DMS53 treated with DMSO at 0.1 percent for 48 hours (cell line): ENCODE measurements around the gene DNAL1.
"Not testable (repeated sequence)": the region's sequence is repeated elsewhere in the genome, so short reads cannot be mapped to it uniquely, and the experiment has no call there.

Experiments used
- DNase-seq: peaks from one replicate; lab custom pipeline; 2025; ENCODE audit not compliant: unreplicated experiment; lab: John Stamatoyannopoulos, UW

DNAL1 gene

DNA sequence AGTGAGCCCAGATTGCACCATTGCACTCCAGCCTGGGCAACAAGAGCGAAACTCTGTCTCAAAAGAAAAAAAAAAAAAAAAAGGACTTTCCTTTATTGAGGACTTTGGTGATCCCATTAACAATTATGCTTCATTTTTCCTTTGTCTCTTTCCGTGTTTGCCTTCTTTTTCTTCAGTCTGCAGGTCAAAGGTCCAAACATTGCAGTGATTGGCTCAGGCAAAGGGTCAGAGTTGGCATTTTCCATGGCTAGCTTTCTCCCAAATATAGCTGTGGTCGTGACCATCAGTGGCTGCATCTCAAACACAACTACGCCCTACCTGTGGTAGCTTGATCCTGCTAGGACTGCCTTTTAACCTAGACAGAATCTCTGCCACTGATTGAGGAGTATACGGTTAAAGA is 7.0 kb upstream of the DNAL1 start:
- no peak for DNase-seq

DNA sequence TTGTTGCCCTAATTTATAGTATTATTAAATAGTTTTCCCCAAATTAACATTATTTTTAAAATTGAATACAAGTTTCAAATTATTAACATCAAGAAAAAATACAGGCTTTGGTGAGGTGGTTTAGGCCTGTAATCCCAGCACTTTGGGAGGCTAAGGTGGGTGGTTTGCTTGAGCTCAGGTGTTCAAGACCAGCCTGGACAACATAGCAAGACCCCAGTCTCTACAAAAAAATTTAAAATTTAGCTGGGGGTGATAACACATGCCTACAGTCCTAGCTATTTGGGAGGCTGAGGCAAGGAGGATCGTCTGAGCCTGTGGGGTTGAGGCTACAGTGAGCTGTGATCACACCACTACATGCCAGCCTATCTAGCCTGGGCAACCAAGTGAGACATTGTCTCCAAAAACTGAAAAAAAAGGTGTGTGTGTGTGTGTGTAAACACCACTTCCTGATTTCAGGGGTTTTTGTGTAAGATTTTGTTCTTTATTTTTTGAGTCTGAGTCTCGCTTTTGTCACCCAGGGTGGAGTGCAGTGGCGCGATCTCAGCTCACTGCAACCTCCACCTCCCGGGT is 3.9 kb upstream of the DNAL1 start:
- DNase-seq = no peak

DNA sequence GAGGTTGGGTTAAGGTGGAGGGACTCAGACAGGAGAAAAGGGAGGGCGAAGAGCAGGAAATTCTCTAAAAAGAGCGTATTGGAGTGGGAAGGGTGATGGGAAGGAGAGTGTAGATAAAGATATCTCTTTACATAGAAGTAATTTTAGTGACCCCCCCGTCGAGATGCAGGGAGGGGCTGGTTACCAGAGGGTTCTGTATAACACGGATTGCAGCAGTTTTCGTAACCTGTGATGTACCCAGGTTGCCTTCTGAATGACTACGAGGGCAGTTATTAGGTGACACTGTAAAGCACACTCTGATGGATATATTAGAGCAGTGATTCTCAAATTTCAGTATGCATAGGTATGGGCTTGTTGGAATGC is 443 bp downstream of the DNAL1 start:
- no peak for DNase-seq

DNA sequence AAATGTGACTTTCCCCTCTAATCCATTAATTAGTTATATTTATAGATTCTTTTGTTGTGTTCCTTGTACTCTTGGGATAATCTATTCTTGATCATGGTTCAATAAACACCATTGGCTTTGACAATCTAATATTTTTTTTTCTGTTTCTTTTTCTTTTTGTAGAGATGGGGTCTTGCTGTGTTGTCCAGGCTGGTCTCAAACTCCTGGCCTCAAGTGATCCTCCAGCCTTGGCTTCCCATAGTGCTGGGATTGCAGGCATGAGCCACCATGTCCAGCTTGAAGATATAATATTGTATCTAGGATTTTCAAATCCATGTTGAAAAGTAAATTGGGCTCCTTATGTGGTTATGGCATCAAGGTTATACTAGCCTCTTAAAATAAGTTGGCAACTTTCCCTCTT is 6.2 kb downstream of the DNAL1 start:
- no peak for DNase-seq

DNA sequence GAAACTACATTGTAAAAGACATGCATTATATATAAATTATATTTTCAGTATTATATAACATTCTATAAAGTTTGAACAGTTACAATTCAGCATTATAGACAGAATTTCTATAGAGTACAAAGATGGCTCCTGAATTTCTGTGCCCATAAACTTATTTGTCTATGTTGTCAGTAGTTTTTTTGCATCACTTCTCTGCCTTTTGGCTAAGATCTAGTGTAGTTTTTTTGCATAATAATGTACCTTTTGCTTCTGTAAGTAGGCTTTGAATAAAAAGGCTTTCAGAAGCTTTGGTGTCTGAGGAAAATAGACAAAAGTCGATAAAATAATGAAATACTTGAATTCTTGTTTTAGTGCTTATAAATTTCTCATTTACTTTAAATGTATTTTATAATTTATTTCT is 11.1 kb downstream of the DNAL1 start:
- no peak for DNase-seq

DNA sequence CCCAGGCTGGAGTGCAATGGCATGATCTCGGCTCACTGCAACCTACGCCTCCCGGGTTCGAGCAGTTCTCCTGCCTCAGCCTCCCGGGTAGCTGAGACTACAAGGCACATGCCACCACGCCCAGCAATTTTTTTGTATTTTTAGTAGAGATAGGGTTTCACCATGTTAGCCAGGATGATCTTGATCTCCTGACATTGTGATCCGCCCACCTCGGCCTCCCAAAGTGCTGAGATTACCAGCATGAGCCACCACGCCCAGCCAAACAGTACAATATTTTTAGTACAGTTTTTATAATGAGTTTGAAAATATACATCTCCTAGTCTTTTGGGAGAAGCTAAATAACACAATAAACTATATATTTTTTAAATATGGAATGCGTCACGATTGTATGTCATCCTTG is 14.4 kb downstream of the DNAL1 start:
- not testable (repeated sequence) for DNase-seq

DNA sequence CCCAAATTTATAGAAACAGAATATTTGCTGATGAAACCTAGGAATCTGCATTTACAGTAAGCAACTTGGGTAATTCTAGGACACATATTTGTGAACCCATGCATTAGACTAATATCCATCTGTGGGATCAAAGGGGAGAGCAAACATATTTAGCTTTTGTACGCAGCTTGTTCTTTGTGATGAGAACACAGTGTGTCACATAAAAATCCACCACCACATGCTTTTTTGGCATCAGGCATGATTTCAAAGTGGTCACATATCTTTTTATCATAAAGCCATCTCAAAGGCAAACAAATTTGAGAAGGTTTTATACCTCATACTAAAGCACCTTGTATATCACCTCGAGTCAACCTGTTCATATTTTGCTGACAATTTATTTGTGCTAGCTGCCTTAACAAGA is 15.7 kb downstream of the DNAL1 start:
- no peak for DNase-seq

DNA sequence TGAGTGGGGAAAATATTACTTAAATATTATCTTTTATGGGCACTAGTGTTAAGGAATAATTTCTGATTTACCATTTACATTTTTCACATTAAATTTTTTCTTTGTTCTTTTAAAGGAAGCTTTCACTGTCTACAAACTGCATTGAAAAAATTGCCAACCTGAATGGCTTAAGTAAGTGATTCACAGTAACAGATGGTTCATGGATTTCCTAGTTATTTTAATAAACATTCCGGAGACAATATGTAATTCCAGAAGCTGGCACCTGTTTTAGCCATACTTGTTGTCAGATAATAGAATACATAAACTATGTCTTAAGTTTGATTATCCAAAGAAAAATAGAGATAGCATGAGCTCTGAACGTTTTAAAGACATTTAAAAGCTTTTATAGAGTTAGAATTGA is 17.1 kb downstream of the DNAL1 start:
- DNase-seq = no peak

DNA sequence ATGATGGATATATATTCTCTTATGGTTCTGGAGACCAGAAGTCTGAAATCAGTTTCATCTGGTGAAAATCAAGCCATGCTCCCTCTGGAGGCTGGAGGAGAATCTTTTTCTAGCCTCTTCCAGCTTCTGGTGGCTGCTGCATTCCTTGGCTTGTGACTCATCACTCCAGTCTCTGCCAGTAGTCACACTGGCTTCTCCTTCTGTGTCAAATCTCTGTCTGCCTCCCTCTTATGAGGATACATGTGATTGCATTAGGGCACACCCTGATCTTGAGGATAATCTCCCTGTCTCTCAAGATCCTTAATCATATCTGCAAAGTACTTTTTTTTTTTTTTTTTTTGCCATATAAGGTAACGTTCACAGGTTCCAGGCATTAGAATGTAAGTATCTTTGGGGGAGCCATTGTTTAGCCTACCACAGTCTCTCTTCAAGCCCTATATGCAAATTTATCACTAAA is 17.7 kb downstream of the DNAL1 start:
- no peak for DNase-seq

DNA sequence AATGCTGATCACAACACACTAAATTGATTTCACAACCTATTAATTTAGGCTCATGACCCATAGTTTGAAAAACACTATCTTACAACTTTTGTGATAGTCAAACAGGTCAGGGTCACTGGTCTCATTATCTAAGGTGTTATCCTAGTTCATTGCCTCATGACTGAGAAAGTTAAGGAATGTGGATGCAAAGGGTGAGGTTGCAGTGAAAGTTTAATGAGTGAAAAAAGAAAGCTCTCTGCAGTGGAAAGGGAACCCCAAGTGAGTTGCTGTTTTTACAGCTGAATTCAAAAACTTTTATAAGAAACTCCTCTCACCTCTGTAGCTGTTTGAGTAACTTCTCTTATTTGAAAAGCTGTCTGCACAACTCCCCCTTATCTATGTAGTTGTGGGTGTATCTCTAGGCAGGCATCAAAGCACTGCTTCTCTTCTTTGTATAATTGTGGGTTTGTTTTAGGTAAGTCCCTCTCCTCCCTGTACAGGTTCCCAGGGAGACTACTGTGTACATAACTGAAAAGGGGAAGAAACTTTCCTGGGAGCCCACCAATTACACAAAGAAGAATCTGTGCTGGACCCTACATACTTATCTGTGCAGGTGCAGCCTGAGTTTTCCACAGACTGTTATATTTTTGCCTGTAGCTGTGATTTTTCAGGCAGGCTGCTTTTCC is 18.9 kb downstream of the DNAL1 start:
- DNase-seq = no peak

DNA sequence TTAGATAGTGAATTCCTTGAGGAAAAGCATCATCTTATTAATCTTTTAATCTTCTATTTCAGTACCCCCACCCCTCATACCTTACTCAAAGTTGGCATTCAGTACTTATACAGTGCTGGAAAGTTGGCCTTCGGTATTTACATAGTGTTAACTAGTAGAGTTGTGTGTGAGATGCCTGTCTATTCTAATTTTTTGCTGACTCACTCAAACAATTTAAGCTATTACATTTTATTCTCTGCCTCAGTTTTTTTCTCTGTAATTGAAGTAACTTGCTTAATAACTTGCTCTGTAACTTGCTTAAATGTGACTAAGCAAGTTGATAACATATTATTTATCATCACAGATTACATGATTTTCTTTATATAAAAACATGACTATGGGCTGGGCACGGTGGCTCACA is 20.3 kb downstream of the DNAL1 start:
- DNase-seq = no peak

DNA sequence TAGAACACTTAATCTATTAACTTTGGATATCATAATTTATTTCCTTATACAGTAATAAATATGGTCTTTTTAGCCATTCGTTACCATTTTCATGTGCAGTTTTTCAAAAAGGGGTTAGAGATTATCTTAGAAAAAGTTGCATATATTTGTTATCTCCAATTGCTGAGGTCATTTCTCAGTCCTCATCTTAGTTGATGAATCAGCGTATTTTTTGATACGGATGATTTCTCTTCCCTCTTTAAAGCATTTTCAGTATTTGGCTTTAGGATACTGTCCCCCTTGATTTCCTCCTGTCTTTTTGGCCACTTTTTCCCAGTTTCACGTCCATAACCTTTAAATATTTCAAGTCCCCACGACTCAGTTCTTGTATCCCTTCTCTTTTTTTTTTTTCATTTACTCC is 21.8 kb downstream of the DNAL1 start:
- DNase-seq = no peak

DNA sequence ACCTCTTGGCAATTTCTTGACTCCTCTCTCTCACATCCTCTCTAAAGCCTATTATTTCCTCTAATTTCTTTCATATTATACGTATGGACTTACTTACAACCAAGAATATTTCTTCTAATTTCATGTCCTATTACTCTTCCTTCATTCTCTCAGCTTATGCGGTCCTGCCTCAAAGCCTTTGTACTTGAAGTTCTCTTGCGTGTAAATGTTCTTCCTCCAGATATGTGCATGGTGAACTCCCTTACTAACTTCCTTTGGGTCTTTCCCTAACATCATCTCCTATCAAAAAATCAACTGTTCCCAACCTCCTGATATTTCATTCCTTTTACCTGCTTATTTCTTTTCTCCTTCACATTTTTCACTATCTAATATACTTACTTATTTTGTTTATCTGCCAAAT is 23.1 kb downstream of the DNAL1 start:
- no peak for DNase-seq

DNA sequence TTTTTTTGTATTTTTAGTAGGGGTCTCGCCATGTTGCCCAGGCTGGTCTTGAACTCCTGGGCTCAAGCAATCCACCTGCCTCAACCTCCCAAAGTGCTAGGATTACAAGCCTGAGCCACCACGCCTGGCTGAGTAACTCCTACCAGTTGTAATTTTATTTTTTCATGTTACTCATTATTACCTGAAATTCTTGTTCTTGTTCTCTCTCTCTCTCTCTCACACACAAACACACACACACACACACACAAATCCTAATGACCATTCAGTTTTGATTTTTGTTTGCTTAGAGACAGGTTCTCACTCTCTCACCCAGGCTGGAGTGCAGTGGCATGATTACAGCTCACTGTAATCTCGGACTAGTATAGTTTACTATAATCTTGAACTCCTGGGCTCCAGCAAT is 30.2 kb downstream of the DNAL1 start:
- DNase-seq = no peak

DNA sequence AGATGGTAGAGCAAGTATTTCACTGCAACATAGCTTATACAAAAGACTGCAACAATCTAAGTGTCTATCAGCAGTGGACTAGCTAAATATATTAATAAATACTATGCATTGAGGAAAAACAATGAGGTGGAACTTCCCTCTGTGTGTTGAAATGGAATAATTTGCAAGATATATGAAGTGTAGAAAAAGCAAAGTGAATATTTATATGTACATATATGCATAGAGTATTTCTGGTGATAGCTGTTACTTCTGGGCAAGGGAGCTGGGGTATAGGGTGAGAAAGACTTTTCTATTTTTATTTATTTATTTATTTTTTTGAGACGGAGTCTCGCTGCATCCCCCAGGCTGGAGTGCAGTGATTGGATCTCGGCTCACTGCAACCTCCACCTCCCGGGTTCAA is 33.9 kb downstream of the DNAL1 start:
- DNase-seq = no peak

DNA sequence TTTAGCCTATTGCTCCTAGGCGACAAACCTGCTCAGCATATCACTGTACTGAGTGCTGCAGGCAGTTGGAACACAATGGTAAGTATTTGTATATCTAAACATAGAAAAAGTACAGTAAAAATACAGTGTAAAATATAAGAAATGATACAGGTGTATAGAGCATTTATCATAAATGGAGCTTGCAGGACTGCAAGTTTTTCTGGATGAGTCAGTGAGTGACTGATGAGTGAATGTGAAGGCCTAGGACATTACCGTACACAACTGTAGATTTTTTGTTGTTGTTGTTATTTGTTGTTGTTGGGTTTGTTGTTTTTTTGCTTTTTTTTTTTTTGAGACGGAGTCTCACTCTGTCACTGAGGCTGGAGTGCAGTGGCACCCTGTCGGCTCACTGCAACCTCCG is 36.0 kb downstream of the DNAL1 start:
- DNase-seq = no peak

DNA sequence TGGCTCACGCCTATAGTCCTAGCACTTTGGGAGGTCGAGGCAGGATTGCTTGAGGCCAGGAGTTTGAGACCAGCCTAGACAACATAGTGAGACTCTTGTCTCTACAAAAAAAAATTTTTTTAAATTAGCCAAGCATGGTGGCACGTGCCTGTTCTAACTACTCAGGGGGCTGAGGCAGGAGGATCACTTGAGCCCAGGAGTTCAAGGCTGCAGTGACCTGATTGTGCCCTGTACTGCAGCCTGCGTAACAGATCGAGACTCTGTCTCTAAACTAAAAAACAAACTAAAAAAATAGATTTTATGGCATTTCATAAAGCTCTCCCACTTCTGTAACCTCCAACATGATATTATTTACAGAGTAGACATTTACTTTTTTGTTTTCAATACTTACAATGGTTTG is 39.8 kb downstream of the DNAL1 start:
- no peak for DNase-seq

DNA sequence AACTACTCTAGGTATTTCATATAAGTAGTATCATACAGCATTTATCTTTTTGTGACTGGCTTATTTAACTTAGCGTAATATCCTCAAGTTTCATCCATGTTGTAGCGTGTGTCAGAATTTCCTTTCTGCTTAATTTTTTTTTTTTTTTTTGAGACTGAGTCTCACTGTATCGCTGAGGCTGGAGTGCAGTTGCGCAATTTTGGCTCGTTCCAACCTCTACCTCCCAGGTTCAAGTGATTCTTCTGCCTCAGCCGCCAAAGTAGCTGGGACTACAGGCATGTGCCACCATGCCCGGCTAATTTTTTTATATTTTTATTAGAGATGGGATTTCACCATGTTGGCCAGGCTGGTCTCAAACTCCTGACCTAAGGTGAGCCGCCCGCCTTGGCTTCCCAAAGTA is 40.5 kb downstream of the DNAL1 start:
- no peak for DNase-seq

DNA sequence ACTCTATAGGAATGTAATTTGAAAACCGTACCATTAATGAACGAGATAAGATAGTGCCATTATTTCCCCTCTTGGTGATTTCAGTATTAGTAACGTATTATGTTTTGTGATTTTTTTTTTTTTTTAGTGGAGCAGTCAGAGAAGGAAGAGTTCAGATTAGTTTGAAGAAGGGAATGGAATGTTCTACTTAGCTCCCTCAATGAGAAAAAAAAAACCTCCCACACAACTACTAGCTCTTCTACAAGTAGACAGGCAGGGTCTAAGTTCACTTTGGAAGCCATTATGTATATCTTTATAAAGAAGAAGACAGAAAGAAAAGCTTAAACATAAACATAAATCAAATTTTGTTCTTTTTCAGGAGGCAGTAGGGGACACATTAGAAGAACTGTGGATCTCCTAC is 42.1 kb downstream of the DNAL1 start:
- DNase-seq = no peak

DNA sequence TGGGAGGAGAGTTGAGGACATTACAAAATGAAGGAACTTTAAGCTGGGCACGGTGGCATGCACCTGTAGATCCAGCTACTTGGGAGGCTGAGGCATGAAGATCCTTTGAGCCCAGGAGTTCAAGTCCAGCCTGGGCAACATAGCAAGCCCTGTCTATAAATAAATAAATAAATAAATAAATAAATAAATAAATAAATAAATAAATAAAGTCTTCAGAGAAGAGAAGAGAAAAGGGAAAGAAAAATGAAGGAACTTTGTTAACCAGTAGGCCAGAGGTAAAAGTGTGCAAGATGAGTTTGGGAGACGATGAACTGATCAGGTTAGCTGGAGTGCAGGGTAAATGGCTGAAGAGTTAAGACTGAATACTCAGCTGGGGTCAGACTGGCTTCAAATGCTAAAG is 49.3 kb downstream of the DNAL1 start:
- DNase-seq = no peak

DNA sequence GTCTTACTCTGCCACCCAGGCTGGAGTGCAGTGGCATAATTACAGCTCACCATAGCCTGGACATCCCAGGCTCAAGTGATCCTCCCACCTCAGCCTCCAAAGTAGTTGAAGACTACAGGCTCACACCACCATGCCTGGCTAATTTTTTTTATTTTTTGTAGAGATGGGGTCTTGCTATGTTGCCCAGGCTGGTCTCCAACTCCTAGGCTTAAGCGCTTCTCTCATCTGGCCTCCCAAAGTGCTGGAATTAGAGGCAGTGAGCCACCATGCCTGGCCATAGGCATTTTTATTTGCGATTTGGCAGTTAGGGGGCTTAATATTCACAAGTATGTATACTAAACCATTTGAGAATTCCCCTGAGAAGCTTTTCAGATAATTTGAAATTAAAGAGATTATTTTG is 50.3 kb downstream of the DNAL1 start:
- no peak for DNase-seq

DNA sequence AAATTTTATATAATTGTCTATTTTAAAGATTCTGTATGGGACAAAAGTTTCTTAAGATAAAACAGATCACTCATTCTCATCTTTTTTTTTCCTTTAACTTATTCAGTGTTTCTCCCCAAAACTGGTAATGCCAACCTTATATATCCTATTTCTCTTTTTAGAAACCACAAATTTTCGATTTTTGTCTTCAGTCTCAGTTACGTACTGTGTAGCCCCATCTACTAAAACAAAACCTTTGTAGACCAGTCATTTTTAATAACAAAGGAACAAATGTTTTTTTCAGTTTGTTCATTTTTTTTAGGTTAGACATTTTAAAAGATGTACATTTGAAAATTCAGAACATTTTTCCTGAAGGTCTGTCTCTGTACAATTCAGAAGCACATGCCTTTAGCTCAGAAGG is 51.2 kb downstream of the DNAL1 start:
- DNase-seq = no peak
